ENCODE data around the gene REXO1.

GRCh38 chr19:1854039-1854541 lies 5.8 kb upstream of the REXO1 start:
- no peak for TF ChIP-seq POLR2A (IDR thresholded peaks at IDR 0.05; ENCODE audit: low read length)
- no peak for TF ChIP-seq ESRRA (IDR thresholded peaks at IDR 0.05; ENCODE audit: borderline replicate concordance, low read length)
- no peak for TF ChIP-seq NR3C1 (IDR thresholded peaks at IDR 0.05)
- TF ChIP-seq MAX (IDR thresholded peaks at IDR 0.05): no peak
- no peak for TF ChIP-seq ZSCAN20 (CRISPR knock-in tag; IDR thresholded peaks at IDR 0.05)
- no peak for TF ChIP-seq ZFP36 (IDR thresholded peaks at IDR 0.05; ENCODE audit: borderline replicate concordance, partially characterized antibody)

All from A549 (cell line).